Raji (cell line): Measurements from ENCODE around the gene PSPH.

ENCODE experiments used
- POLR2A ChIP-seq: IDR thresholded peaks from 2 replicates; pipeline ENCODE4 v1.6.1; 2011; ENCODE audit warnings: low read depth, low read length, control low read depth; ENCODE audit not compliant: insufficient read depth

PSPH gene

DNA sequence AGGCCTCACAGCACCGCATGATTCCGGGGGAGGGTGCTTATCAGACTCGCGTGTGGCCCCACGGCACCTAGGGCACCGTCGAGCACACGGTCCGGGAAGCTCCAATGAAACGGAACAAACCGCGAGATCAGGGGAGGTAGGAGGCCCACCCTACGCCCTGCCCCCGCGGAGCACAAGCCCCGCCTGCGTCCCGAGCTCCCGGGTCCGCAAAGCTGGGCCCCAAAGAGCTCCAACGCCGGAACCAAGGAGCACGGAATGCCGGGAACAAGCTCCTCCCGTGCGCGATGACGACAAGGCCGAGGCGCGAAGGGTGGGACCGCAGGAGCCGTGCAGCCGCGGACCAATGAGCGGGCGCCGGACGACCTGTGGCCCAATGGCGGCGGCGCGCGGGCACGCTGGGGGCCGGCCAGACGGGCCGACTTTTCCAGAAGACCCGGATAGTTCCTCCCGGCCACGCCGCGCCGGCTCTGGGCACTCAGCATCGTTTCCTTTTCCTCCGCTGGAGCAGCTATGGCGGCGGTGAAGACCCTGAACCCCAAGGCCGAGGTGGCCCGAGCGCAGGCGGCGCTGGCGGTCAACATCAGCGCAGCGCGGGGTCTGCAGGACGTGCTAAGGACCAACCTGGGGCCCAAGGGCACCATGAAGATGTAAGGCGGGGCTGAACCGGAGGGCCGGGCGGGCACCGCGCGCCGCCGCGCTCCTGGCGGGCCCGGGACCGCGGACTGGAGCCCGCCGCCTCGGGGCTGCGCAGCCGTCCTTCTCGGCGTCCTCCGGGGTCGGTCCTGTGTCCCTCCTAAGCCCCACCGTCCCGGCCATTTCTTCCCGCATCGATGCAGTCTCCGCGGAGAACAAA lies at the start of gene PSPH, which contains the start of gene CCT6A:
Gene PSPH, minus strand, starts transcription at position 106 of the 853 bp plus-strand sequence. CDS start 30,232 bp downstream, outside the sequence.
Gene CCT6A, plus strand, starts transcription at position 427 of the 853 bp plus-strand sequence. Its CDS starts 84 bp downstream, at position 511.
- TF ChIP-seq POLR2A: peak; percentile 97

DNA sequence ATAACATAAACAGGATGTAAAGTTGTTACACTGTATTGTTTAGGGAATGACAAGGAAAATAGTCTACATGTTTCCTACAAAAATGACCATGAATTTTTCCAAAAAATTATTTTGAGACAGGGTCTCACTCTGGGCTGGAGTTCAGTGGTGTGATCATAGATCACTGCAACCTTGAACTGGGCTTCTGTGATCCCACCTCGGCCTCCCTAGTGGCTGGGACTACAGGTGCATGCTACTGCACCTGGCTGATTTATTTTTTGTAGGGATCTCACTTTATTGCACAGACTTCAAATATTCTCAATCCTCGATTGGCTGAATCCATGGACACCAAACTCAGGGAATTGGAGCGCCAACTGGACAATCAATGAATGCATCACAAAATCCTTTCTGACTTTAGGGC lies 48.4 kb upstream of the PSPH start:
- TF ChIP-seq POLR2A: no peak

DNA sequence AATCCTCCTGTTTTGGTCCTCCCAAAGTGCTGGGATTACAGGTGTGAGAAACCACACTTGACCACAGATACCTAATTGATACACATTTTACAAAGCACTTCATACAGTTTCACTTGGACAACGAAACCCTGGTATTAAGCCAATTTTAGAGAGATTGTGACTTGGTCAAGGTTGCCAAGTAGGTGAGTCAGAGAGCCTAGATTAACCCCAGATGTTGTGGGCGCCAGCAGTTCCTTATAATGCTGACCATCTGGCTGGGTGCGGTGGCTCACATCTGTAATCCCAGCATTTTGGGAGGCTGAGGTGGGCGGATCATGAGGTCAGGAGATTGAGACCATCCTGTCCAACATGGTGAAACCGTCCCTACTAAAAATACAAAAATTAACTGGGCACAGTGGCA lies 46.5 kb upstream of the PSPH start:
- no peak for TF ChIP-seq POLR2A

DNA sequence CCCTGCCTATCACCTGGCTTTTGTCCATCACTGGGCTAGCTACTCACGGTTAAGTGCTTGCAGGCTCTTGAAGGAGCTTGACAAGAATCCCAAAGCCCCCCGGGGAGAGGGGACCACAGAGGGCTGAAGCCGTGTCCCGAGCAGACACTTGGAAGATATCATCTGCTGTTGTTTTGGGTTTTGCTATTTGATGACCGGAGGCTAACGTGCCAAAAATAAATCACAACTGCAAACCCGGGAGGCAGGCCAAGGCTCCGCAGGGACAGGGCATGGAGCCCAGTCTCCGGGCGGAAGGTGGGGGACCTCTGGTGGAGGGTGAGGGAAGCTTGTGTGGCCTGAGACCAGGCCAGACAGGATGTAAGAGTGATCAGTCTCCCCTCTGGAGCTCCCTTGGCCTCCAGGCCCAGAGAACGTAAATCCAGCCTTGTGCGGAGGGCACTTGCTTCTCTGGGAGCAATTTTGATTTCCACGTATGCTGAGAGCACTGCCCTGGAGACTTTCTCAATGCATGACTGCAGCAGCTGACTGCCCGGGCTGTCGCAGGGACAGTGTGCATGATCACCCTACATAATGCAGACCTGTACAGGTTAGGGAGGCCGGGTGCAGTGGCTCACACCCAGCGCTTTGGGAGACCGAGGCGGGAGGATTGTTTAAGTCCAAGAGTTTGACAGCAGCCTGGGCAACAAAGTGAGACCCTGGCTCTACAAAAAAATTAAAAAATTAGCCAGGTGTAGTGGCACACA lies 41.7 kb upstream of the PSPH start, which contains the start of gene PHKG1:
Gene PHKG1, minus strand, starts transcription at position 164 of the 743 bp plus-strand sequence. CDS start 4,011 bp downstream, outside the sequence.
- TF ChIP-seq POLR2A: no peak

DNA sequence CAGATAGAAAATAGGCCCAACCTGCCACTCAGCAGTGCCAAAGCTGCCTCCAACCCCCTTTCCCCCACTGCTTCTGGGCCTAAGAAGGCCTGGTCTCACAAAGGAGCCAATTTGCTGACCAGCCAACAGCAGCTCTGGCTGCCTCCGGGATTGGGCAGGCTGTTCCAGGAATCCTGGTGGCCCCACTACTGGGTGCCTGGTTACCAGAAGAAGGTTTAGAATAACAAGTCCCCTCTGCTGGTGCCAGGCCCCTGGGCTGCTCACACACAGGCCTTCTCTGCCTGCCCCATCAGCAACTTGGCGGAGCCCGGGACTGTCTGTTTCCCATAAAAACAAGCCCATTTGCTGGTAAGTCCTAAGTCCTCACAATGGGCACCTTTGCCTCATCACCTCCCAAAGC lies 40.3 kb upstream of the PSPH start:
- TF ChIP-seq POLR2A: no peak

DNA sequence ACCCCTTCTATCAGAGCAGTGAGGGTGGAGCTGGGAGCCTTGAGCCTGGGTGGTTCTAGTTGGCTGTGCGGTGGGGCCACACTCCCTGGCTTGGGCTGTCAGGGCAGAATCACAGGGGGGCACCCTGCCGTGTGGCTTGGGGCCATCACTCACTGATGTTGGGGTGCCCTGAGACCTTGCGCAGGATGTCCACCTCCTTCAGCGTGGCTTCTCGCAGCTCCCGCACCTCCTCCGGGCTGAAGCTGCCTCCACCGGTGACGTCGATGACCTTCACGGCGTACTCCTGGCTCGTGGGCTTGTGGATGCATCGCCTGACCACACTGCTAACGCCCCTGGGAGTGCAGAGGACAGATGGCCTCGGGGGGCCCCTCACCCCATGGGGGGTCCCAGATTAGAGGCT lies 36.2 kb upstream of the PSPH start:
- no peak for TF ChIP-seq POLR2A

DNA sequence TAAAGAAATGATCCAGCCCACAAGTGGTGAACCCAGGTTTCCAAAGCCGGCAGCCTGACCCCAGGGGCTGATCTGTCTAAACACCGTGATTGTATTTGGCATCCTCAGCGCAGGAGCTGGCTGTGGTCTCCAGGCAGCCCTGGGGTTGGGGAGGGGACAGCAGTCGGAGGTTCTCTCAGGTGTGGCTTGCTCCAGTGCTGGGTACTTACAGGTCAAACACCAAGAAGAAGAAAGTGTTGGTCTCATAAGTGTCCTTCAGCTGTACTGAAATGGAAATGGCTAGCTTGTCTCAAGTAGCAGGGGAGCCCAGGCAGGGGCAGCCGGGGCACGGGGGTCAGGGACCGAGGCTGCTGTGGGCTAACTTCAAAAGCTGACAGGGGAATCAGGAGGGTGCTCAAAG lies 35.5 kb upstream of the PSPH start:
- no peak for TF ChIP-seq POLR2A

DNA sequence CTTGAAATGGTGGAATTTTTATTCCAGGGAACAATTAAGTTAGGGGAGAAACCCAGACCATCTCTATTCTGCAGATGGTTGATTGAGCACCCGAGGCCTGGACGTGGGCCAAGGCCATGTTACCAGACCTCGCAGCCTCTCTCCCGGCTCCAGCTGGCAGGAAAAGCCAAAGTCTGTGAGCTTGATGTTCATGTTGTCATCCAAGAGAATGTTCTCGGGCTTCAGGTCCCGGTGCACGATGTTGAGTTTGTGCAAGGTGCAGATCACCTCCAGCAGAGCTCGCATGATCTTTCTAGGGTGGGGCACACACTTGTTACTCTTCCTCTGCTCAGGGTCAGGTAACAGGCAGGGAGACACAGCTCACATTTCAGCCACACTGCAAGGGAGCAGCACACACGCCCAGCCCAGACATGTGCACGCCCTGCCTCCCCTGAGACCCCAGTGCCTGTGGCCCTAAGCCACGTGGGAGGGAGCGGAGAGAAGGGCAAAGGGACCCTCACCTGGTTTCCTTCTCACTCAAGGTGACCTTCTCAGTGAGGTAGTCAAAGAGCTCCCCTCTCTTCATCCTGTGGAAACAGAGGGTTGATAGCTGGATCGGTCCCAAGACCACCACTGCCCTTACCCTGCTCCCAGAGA lies 32.0 kb upstream of the PSPH start:
- no peak for TF ChIP-seq POLR2A

DNA sequence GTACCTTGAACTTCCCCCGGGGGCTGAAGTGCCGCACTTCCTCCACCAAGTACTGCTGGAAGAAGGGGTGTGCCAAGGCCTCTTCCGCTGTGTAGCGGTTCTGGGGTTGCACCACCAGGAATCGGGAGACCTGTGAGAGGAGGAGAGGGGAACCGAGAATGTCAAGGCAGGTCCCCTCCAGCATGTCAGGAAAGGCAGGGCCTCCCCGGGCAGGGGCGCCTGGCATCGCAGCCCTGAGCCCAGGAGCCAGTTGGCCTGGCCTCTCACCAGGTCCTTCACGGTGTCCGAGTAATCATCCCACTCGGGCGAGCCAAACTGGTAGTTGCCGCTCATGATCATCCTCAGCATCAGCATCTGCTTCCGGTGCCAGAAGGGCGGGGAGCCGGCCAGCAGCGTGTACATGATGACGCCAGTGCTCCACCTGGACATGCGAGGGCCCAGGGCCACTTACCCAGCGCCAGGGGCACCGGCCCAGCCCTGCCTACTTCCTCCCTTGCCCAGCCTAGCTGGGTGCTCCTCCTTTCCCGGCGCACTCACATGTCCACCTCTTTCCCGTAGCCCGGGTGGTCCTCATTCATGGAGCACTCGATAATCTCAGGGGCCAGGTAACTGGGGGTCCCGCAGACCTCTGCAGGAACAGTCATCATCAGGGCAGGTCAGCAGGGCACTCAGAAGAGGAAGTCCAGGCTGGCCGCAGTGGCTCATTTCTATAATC lies 30.5 kb upstream of the PSPH start:
- no peak for TF ChIP-seq POLR2A

DNA sequence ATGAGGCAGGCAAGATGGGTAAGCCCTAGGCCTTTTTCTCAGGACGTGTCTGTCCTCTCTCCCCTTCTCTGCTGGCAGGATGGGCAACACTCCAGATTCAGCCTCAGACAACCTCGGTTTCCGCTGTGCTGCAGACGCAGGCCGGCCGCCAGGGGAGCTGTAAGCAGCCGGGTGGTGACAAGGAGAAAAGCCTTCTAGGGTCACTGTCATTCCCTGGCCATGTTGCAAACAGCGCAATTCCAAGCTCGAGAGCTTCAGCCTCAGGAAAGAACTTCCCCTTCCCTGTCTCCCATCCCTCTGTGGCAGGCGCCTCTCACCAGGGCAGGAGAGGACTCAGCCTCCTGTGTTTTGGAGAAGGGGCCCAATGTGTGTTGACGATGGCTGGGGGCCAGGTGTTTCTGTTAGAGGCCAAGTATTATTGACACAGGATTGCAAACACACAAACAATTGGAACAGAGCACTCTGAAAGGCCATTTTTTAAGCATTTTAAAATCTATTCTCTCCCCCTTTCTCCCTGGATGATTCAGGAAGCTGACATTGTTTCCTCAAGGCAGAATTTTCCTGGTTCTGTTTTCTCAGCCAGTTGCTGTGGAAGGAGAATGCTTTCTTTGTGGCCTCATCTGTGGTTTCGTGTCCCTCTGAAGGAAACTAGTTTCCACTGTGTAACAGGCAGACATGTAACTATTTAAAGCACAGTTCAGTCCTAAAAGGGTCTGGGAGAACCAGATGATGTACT lies 28.4 kb upstream of the PSPH start:
- TF ChIP-seq POLR2A: no peak

DNA sequence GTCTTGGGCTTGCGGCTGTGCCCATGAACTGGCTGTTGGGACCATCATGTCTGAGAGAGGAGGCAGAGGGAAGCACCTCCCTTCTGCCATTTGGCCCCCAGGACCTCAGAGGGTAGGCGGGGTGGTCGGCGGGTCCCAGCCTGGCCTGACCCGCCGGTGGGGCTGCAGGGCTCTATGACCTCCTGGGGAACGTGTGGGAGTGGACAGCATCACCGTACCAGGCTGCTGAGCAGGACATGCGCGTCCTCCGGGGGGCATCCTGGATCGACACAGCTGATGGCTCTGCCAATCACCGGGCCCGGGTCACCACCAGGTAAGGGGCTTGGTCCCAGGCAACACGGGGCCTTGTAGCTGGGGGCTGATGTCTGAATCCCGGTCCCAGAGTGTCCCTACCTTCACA lies 27.0 kb upstream of the PSPH start:
- no peak for TF ChIP-seq POLR2A

DNA sequence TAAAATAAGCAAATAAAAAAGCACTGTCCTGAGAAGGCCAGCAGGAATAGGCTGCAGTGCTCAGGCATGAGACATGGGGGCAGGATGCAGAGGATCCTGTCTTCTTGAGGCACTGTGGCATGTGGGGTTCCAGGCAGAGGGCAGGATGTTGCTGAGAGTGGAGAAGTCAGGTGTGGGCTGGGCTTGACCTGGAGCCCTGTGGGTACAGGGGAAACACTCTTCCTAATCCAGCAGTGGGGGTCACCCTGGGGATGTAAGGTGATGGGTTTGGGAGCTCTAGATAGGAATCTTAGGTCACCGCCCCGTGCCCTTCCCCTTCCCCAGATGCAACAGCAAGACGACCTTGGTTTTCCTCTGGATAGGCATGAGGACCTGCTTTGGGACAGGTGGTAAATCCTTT lies 26.4 kb upstream of the PSPH start:
- TF ChIP-seq POLR2A: no peak

DNA sequence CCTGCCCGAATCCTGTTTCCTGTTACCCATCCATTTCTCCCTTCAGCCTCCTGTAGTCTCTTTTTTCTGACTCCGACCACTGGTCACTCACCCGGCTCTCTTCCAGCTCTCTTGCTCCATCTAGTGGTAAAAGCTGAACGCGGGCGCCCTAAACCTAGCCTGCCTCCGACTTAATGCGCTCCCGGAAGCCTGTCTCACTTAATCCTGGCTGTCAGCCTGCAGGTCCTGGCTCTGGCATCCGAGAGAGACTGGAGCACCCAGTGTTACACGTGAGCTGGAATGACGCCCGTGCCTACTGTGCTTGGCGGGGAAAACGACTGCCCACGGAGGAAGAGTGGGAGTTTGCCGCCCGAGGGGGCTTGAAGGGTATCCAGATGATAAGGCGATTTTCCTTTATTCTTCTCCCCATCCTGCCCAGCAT lies 23.1 kb upstream of the PSPH start:
- no peak for TF ChIP-seq POLR2A
